IgD-negative memory B cell (primary cell): ENCODE data around the gene BICRA. TPM values are rescaled to one million over a fixed set of nuclear protein-coding genes. Genes with fewer than 3 reads are reported as not detected.

Experiments
- H3K27ac Mint-ChIP-seq, 3 donors: one replicate each; pipeline ENCODE4 v1.8.0; 2020 to 2022; ENCODE audit warnings: mild to moderate bottlenecking in 3 of 3, mixed read lengths in 3 of 3, moderate library complexity in 1 of 3
- H3K27me3 Mint-ChIP-seq: one replicate; pipeline ENCODE4 v1.8.0; 2021; ENCODE audit warnings: mixed read lengths
- H3K36me3 Mint-ChIP-seq: one replicate; pipeline ENCODE4 v1.8.0; 2020; ENCODE audit warnings: mild to moderate bottlenecking, mixed read lengths
- H3K4me1 Mint-ChIP-seq, 3 donors: one replicate each; pipeline ENCODE4 v1.8.0; 2020 to 2022; ENCODE audit warnings: mixed read lengths in 3 of 3, mild to moderate bottlenecking in 1 of 3
- H3K4me3 Mint-ChIP-seq, 4 donors: one replicate each; pipeline ENCODE4 v1.8.0; 2020 to 2022; ENCODE audit warnings: mild to moderate bottlenecking in 4 of 4, mixed read lengths in 4 of 4, moderate library complexity in 3 of 4
- H3K9me3 Mint-ChIP-seq, 3 donors: one replicate each; pipeline ENCODE4 v1.8.0; 2020 to 2021; ENCODE audit warnings: mixed read lengths in 3 of 3, mild to moderate bottlenecking in 1 of 3
- polyA plus RNA-seq: library from polyadenylated mRNA; unstranded; fragments of 300-500 nt; fragmentation: Illumina TruSeq; gene quantifications from one replicate; pipeline ENCODE4 v1.2.3, GENCODE V29; 2021

BICRA gene
- polyA plus RNA-seq, 1 donor from 2014 or later = 0.71 TPM

GRCh38 chr19:47613165-47614020 lies 4.5 kb downstream of the BICRA start:
- peaks cover 14 to 35% (median 24%) of the 10 kb centered on the region in 3 donors for H3K4me1 Mint-ChIP-seq
- peaks cover 0 to 3% (median 2%) of the 10 kb centered on the region in 3 donors for H3K9me3 Mint-ChIP-seq
- no peaks in the 10 kb centered on the region for H3K27me3 Mint-ChIP-seq
- peak overlapping the region in 1 of 4 donors; percentile 51 for H3K4me3 Mint-ChIP-seq
- peaks cover 2% of the 10 kb centered on the region for H3K36me3 Mint-ChIP-seq
- peak overlapping the region in 2 of 3 donors; percentile 27 to 60 for H3K27ac Mint-ChIP-seq

GRCh38 chr19:47614021-47614295 lies 5.0 kb downstream of the BICRA start:
- H3K4me1 Mint-ChIP-seq = peaks cover 14 to 35% (median 24%) of the 10 kb centered on the region in 3 donors
- H3K9me3 Mint-ChIP-seq = peaks cover 0 to 3% (median 2%) of the 10 kb centered on the region in 3 donors
- H3K36me3 Mint-ChIP-seq = peaks cover 2% of the 10 kb centered on the region
- peak overlapping the region in 1 of 3 donors; percentile 60 for H3K27ac Mint-ChIP-seq
- no peaks in the 10 kb centered on the region for H3K27me3 Mint-ChIP-seq
- H3K4me3 Mint-ChIP-seq = peak overlapping the region in 1 of 4 donors; percentile 51

GRCh38 chr19:47614559-47614958 lies 5.6 kb downstream of the BICRA start:
- Mint-ChIP-seq H3K9me3 (peaks cover 0 to 3% (median 2%) of the 10 kb centered on the region in 3 donors), H3K27me3 (no peaks in the 10 kb centered on the region), H3K4me1 (peaks cover 14 to 35% (median 24%) of the 10 kb centered on the region in 3 donors), H3K36me3 (peaks cover 2% of the 10 kb centered on the region), H3K27ac (no peak overlapping the region), H3K4me3 (peak overlapping the region in 1 of 4 donors; percentile 51)

DNA sequence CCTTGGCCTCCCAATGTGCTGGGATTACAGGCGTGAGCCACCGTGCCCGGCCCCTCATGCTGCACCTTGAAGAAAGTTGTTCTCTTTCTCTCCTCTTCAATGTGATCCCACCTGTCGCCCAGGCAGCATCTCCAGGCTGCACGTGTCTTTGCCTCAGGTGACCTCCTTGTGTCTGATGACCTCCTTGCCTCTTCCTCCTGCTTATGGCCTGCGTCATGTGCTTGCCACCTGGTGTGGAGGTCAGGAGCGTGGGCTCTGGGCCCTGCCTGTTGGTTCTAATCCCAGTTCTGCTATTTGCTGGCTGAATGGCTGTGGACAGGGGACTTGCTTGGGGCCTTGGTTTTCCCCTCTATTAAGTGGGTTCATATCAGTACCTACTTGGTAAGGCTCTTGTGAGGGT lies 6.3 kb downstream of the BICRA start:
- Mint-ChIP-seq H3K4me3 (peak overlapping the region in 1 of 4 donors; percentile 43), H3K27me3 (no peaks in the 10 kb centered on the region), H3K4me1 (peaks cover 14 to 42% (median 30%) of the 10 kb centered on the region in 3 donors), H3K27ac (no peak overlapping the region), H3K36me3 (peaks cover 2% of the 10 kb centered on the region), H3K9me3 (peaks cover 0 to 3% (median 2%) of the 10 kb centered on the region in 3 donors)

DNA sequence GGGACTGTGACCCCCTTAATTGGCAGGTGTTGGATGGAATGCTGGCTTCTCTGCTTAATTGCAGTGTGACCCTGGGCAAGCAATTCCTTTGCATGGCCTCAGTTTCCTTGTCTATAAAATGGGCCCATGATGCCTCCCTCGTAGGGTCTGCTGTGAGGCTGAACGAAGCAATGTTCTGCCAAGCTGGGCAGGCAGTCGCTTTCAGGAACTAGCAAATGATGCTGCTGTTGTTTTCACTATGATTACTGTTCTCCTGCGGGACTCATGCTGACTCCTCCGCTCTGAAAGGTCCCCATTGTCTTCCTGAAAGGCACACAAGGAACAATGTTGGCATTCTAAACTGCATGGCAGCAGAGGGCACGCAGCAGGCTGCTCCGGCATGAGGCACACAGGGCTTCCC lies 6.8 kb downstream of the BICRA start:
- Mint-ChIP-seq H3K36me3 (peaks cover 2% of the 10 kb centered on the region), H3K4me3 (no peak overlapping the region), H3K9me3 (peaks cover 0 to 3% (median 2%) of the 10 kb centered on the region in 3 donors), H3K27me3 (no peaks in the 10 kb centered on the region), H3K27ac (no peak overlapping the region), H3K4me1 (peaks cover 11 to 39% (median 26%) of the 10 kb centered on the region in 3 donors)

- Mint-ChIP-seq H3K9me3 (peaks cover 0 to 3% (median 2%) of the 10 kb centered on the region in 3 donors), H3K27ac (no peak overlapping the region), H3K36me3 (peaks cover 2% of the 10 kb centered on the region), H3K4me1 (peaks cover 3 to 22% (median 19%) of the 10 kb centered on the region in 3 donors), H3K4me3 (no peak overlapping the region), H3K27me3 (no peaks in the 10 kb centered on the region)
Measured at GRCh38 chr19:47618771-47619170, 9.8 kb downstream of the BICRA start.

DNA sequence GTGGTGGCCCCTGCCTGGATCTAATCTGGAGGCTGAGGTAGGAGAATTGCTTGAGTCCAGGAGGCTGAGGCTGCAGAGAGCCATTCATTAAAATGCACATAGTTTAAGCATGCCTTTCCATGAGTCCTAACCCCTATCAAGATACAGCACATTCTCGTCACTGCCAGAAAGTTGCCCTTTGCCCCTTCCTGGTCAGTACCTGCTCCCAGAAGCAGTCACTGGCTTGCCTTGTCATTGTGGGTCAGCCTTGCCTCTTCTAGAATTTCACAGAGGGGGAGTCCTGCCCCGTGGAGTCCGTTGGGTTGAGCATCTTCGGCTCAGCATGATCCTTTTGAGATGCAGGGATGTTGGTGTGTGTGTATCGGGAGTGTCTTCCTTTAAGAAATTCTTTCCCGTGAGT lies 10.8 kb downstream of the BICRA start:
- H3K36me3 Mint-ChIP-seq = peaks cover 2% of the 10 kb centered on the region
- H3K4me1 Mint-ChIP-seq = peaks cover 5 to 23% (median 19%) of the 10 kb centered on the region in 3 donors
- no peak overlapping the region for H3K4me3 Mint-ChIP-seq
- no peaks in the 10 kb centered on the region for H3K27me3 Mint-ChIP-seq
- no peaks in the 10 kb centered on the region for H3K9me3 Mint-ChIP-seq
- H3K27ac Mint-ChIP-seq = no peak overlapping the region

- Mint-ChIP-seq H3K36me3 (peaks cover 2% of the 10 kb centered on the region), H3K4me1 (peaks cover 10 to 24% (median 19%) of the 10 kb centered on the region in 3 donors), H3K27ac (no peak overlapping the region), H3K27me3 (no peaks in the 10 kb centered on the region), H3K4me3 (no peak overlapping the region), H3K9me3 (no peaks in the 10 kb centered on the region)
Measured at GRCh38 chr19:47623151-47623920, 14.4 kb downstream of the BICRA start.

- Mint-ChIP-seq H3K27ac (peak overlapping the region in 1 of 3 donors; percentile 21), H3K4me1 (peaks cover 10 to 25% (median 20%) of the 10 kb centered on the region in 3 donors), H3K27me3 (no peaks in the 10 kb centered on the region), H3K9me3 (no peaks in the 10 kb centered on the region), H3K4me3 (no peak overlapping the region), H3K36me3 (peaks cover 4% of the 10 kb centered on the region)
Measured at GRCh38 chr19:47623921-47624391, 15.0 kb downstream of the BICRA start.

DNA sequence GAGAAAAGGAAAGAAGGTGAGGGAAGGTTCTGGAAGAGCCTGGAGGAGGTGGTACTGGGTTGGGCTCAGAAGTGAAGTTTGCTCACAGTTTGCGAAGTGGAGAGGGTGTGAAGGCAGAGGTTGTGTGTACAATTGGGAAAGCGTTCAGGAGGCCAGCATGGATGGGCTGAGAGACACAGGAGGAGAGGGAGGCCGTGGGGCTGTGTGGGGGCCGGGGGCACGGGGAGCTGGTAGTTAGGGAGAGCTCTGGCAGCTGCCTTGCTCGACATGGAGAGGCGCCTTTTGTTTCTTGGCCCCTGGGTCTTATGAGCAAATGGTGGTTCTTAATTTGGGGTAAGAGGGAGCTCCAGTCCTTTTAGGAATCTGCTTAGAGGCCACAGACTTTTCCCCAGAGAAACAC lies 16.7 kb downstream of the BICRA start:
- Mint-ChIP-seq H3K4me3 (no peak overlapping the region), H3K36me3 (peaks cover 8% of the 10 kb centered on the region), H3K27ac (peak overlapping the region in 1 of 3 donors; percentile 27), H3K4me1 (peaks cover 13 to 23% (median 17%) of the 10 kb centered on the region in 3 donors), H3K27me3 (no peaks in the 10 kb centered on the region), H3K9me3 (no peaks in the 10 kb centered on the region)

- Mint-ChIP-seq H3K9me3 (no peaks in the 10 kb centered on the region), H3K4me1 (peaks cover 13 to 23% (median 19%) of the 10 kb centered on the region in 3 donors), H3K27me3 (no peaks in the 10 kb centered on the region), H3K4me3 (no peak overlapping the region), H3K27ac (no peak overlapping the region), H3K36me3 (peaks cover 10% of the 10 kb centered on the region)
Measured at GRCh38 chr19:47626238-47626637, 17.3 kb downstream of the BICRA start.

DNA sequence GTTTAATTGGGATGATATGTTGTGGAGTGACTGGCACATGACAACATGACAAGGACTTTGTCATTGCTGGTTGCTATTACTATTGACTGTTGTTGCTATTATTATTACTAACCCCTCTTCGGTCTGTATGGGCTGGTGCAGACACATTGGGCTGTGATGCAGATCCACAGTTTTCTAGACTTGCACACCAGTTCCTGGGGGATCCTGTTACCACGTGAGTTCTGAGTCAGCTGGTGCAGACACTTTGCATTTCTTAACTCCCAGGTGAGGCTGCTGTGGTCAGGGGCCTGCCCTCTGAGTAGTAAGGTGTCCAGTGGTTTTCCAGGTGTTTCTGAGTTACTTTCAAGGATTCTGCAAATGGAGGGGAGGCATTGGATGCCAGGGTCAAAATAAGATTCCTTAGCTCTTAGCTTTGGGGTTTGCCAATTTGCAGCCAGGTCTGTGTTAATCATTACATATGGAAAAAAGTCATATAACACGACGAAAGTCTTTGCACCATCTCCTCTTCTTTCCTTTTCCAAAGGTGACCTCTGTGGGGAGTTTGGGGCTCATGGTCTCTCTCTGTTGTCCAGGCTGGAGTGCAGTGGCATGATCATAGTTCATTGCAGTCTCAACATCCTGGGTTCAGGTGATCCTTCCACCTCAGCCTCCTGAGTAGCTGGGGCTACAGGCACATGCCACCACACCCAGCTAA lies 19.3 kb downstream of the BICRA start:
- peaks cover 10% of the 10 kb centered on the region for H3K36me3 Mint-ChIP-seq
- H3K9me3 Mint-ChIP-seq = no peaks in the 10 kb centered on the region
- peak overlapping the region in 2 of 4 donors; percentile 12 to 65 for H3K4me3 Mint-ChIP-seq
- H3K27me3 Mint-ChIP-seq = no peaks in the 10 kb centered on the region
- peaks cover 13 to 25% (median 22%) of the 10 kb centered on the region in 3 donors for H3K4me1 Mint-ChIP-seq
- H3K27ac Mint-ChIP-seq = no peak overlapping the region

DNA sequence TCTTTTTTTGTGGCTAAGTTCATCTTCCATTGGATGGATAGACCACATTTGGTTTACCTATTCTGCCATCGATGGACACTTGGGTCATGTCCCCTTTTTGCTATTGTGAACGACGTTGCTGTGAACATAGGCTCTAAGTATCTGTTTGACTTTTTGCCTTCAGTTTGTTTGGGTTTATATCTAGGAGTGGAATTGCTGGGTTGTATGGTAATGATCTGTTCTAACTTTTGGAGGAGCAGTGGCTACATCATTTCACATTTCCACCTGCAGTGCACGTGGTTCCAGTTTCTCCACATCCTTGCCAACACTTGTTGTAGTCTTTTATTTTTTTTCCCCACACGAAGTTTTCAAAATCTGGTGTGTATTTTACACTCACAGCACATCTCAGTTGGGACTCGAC lies 21.7 kb downstream of the BICRA start:
- peaks cover 4 to 22% (median 22%) of the 10 kb centered on the region in 3 donors for H3K4me1 Mint-ChIP-seq
- no peaks in the 10 kb centered on the region for H3K27me3 Mint-ChIP-seq
- no peak overlapping the region for H3K27ac Mint-ChIP-seq
- H3K9me3 Mint-ChIP-seq = no peaks in the 10 kb centered on the region
- H3K4me3 Mint-ChIP-seq = no peak overlapping the region
- H3K36me3 Mint-ChIP-seq = peaks cover 10% of the 10 kb centered on the region

DNA sequence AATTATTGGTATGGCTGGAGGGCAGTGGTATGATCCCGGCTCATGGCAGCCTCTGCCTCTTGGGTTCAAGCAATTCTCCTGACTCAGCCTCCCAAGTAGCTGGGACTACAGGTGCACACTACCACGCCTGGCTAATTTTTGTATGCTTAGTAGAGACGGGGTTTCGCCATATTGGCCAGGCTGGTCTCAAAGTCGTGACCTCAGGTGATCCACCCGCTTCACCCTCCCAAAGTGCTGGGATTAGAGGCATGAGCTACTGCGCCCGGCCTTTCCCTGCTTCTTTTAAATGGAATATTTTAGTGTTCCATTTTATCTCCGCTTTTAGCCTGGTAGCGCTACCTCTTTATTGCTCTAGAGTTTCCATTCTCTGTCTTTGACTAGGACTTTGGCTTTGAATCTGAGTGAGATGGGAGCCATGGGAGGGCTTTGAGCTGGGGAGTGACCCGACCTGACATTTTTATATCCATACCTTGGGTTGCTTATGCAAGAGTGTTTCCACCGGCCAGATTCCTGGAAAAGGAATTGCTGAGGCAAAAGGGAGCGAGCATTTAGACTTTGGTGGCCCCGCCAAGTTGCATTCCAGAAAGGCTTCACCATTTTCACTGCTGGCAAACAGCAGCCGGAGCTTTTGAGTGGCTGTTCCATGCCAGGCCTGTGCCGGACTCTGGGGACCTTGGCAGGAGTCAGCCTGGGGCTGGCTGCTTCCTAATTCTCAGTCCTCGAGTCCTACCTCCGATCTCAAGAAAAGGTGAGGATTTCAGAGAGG lies 22.9 kb downstream of the BICRA start:
- Mint-ChIP-seq H3K27me3 (no peaks in the 10 kb centered on the region), H3K4me1 (peaks cover 3 to 24% (median 22%) of the 10 kb centered on the region in 3 donors), H3K9me3 (no peaks in the 10 kb centered on the region), H3K4me3 (no peak overlapping the region), H3K36me3 (peaks cover 12% of the 10 kb centered on the region), H3K27ac (no peak overlapping the region)
